ENCODE results near the gene SLC48A1. TPM values are rescaled to one million over a fixed set of nuclear protein-coding genes. Genes with fewer than 3 reads are reported as not detected.
"Not testable (repeated sequence)": the region's sequence is repeated elsewhere in the genome, so short reads cannot be mapped to it uniquely, and the experiment has no call there.

The SLC48A1 gene
- total RNA-seq, 1 donor from 2014 or later = 5.1 TPM

DNA sequence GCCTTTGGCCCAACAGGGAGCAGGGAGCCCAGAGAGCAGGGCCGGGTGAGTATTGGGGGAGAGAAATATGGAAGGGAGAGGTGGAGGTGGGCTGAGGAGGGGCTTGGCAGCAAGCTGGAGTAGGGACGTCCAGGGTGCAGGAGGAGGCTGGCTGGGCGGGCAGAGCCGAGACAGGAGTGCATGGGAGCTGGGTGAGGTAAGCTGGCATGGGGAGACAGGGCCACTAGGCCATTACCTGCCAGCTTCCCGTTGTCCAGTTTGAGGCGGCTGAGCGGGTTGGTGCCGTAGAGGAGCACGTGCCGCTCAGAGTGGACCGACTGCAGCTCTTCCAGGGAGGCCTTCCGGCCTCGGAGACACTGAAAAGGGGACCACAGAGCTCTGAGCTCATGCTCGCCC, 18.3 kb downstream of the SLC48A1 start:
- no peak for DNase-seq (ENCODE audit: low spot score)

DNA sequence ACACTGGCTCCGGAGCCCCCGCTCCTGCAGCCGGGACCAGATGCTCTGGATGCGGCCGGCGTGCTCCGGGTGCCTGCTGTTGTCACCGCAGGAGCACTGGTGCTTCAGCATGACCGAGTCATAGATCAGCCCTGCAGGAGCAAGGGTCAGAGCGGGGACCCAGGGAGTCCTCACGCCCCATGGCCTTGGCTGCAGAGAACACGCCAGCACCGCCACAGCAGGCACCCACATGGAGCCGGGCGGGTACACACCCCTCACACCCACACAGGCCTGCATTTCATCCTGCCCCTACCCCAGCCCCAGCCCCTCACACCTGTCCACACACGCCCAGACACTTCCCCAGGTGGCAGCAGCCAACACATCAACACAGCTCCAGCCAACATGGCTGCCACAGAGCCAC, 18.8 kb downstream of the SLC48A1 start:
- DNase-seq (ENCODE audit: low spot score) = no peak

DNA sequence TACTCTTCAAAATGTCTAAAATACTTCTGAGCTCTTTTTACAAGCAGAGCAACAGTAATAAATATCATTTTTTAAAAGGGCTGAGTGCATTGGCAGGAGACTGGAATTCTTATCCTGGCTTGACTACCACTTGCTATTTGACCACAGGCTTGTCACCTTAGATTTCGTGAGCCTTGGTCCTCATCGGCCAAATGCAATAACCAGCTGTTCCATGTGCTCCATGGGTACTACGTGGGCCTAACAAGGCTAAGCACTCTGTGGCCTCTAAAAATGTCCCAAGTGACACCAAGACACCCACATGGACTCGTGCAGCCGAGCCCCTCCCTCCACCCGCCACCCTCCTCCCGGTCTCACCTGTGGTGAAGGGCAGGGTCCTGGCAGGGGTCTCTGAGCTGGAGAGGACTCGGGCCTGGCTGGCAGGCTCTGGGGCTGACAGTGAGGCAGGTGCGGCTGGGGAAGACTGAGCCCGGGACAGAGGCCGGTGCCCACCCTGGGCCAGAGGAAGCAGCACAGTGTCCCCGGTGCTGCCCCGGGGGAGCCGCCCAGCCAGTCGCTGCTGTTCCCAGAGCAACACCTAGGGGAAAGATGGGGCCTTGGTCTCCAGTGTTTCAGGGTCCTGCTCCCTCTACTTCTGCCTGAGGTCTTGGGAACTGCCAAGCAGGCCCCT, 20.1 kb downstream of the SLC48A1 start:
- DNase-seq (ENCODE audit: low spot score) = no peak

DNA sequence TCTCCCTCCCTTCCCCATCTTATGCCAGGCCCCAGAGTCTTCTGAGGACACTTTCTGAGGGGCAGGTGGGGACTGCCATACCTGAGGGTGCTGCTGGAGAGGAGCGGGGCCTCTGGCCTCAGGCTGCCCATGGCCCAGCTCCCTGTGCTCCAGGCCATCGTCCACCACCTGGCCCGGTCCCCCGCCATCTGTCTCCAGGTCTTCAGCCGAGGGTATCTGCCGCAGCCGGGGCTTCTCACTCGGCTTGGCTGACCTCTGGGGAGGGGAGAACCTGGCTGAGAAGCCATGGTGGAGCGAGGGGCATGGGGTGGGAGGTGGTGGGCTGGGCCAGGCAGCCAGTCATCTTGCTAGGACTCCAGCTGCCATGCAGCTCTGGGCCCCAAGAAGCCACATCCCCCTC, 21.6 kb downstream of the SLC48A1 start:
- no peak for DNase-seq (ENCODE audit: low spot score)

DNA sequence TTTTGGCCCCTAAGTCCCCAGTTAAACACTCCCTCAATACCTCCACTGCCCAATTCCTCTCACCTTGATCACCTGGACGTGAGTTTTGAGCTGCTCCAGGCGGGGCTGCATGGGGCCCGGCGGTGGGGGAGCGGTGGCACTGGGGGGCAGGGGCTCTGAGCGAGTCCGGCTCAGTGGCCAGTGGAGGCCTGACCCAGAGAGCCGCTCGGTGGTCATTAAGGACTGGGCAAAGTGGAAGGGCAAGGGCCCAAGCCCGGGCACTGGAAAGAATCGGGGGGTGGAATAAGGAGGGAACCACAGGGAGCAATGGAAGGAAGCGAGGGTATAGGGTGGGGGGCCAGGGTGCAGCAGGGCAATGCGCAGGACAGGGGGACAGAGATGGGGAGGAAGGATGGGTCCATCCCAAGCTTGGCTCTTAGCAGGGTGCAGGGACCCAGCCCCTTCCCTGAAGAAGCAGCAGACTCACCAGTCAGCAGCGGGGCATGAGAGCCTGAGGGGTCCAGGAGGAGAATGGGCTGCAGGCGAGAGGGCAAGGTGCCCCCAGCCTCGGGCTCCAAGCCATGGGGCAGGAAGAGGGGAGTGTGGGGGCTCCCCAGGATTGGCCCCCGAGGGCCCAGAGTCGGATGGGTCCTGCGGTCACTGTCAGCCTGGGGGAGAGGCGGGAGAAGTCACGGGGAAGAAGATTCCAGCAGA, 22.2 kb downstream of the SLC48A1 start:
- DNase-seq (ENCODE audit: low spot score) = no peak

DNA sequence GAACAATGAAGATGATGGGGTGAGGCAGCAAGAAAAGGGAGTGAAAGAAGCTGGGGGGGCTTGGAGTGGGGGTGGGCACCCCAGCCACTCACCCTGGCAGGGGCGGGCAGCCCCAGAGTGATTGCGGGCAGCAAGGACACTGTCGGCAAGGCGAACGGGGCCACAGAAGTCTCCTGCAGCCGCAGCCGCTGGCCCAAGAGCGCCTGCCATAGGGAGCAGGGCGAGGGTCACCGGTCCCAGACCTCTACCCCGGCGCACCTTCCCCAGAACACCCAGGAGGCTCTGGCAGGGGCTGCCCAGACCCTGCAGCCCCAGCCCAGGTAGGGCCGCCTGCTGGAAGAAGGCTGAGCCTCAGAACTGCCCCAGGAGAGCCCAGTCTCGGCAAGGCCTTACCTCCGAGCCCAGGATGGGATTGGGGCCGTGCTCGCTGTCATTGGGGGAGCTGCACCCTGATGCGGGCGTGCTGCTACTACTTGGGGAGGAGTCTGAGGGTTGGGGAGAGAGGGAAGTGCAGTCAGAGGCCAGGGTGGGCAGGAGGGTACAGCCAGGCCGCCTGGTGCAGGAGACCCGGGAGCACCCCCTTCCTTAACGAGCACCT, 22.9 kb downstream of the SLC48A1 start:
- DNase-seq (ENCODE audit: low spot score) = no peak

DNA sequence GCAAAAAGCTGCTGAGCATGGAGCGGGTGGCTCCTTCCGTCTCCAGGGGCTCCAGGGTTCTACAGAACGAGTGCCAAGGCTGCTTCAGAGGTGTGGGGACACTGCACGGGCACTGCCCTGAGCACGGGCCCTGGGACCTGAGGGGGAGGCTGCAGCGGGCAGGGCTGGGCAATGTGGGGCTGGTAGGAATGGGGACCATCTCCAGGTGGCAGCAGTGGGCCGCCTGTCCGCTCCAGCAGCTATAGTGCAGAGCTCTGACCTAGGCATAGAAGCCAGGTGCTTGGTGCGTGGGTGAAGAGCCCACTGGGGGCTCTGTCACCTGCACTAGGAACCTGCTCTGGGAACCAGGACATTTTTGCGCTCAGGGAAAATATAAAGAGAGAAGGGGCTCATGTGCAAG, 24.4 kb downstream of the SLC48A1 start:
- DNase-seq (ENCODE audit: low spot score) = no peak

DNA sequence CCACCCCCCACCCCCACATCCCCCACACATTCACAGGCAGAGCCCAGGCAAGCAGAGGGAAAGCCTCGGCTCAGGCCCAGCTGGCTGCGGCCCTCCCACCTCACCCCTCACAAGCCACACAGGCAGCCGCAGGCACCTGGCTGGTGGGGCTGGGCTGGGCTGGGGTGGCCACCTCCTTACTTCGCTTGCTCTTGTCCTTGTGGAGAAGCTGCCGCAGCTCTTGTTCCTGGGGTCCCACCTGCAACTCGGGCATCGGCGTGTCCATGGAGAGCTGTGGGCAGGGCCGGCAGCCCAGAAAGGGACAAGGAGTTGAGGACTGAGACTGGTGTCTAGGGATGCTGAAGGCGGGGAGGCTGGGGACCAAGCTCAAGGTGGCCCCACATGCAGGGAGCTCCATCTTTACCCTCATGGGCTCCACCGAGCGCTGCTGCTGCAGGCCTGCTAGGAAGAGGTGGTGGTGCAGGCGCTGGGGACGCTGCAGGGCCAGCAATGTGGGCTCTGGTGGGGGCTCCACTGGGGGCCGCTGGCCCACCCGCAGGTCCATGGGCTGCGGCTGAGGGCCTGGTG, 25.4 kb downstream of the SLC48A1 start:
- DNase-seq (ENCODE audit: low spot score) = no peak

DNA sequence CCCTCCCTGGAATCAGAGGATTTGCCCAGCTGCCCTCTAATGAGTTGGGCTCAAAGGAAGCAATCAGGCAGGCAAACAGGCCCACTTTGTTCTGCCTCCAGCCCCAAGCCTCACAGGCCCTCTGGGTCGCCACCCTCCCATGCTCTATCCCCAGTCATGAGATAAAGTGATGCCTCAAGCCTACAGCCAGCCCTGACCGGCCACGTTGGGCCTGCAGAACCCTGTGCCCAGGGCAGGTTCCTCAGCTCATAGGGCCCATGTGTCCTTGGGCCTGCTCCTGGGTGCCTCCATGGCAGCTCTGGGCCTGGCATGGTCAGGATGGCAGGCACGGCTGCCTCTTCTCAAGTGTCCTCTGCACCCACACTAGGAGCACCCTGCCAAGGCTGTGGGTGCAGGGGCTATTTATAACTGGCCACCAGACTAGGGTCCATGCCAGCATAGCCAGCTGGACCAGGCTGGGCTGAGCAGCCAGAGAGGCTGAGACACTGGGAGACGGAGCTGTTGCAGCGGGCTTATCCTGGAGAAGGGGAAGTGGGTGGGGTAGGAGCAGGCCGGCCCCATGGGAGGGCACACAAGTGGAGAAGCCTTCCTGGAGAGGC, 26.4 kb downstream of the SLC48A1 start:
- no peak for DNase-seq (ENCODE audit: low spot score)

DNA sequence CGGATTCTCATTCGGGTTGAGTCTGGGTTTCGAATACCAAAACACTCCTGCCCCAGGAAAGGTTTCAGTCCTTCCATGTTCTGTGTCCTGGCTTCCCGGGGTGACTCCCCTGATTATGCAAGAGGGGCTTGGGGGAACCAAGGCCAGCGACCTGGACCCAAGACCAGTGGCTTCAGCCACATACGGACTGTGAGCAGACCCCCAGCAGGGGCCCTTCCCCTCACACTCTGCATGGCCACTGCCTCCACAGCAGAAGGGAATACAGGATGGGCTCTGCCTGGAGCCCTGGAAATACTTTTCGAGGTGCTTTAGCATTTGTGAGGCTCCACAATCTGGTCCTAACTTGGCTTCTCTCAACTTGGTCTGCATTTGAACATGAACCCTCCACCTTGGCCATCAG, 27.5 kb downstream of the SLC48A1 start:
- DNase-seq (ENCODE audit: low spot score) = no peak

DNA sequence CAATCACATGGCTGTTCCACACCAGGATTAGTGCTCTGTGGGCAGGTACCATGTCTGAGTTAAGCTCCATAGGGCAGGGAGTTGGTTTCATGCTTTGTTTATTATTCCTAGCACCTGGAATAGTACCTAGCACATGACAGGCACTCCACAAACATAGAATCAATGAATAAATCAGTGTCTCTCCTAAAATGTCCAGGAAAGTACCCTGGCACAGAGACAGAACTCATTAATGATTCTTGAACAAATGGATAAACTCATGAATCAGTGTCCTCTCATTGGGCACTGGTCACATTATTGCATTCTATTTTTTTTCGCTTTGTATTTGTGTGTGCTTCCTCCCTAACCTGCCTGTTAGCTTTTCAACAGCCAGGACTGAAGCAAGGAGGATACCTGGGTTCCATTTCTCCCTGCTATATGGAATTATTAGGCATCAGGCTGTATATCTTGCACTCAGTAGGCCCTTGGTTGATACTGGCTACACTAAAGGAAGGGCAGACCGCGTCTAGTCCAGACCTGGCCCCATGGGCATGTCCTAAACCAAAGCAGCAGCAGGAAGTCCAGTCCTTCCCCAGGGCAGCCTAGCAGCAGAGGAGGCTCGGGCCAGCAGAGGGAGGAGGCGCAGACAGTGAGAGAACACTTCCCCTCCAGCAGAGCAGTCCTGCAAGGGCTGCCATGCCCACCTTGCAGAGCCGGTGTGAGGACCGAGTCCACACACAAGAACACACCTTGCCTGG, 28.3 kb downstream of the SLC48A1 start:
- no peak for DNase-seq (ENCODE audit: low spot score)

DNA sequence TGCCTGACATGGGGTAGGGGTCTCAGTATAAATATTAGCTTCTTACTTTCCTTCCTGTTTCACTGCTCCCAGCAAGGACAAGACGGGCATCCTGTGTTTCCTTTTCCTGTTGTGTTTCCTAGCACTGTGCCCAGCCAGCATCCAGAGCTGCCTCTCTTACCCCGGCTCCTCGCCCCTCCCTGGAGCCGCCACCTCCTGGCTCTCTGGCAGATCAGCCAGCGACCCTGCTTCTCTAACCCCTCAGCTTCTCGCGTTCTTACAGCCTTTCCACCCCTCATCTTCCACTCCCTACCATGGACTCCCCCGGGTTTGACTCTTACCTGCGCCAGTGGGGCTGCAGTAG, 28.8 kb downstream of the SLC48A1 start:
- no peak for DNase-seq (ENCODE audit: low spot score)

DNA sequence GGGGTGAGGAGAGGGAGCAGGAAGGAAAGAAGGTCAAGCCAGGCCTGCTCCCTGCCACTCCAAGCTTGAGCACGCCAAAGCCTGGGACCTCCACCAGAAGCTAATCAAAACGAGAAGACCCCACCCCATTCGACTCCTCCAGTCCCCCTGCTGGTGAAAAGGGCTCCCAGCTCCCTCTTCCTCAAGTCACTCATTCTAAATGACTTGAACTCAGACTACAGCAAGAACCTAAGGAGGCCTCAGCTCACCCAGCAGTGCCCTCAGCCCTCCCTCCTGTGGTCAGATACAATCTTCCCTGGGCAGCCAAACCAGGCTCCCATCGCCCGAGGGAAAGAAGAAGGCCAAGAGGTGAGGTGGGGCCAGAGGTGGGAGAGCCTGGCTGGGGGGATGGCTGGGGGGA, 29.3 kb downstream of the SLC48A1 start:
- DNase-seq (ENCODE audit: low spot score) = no peak

DNA sequence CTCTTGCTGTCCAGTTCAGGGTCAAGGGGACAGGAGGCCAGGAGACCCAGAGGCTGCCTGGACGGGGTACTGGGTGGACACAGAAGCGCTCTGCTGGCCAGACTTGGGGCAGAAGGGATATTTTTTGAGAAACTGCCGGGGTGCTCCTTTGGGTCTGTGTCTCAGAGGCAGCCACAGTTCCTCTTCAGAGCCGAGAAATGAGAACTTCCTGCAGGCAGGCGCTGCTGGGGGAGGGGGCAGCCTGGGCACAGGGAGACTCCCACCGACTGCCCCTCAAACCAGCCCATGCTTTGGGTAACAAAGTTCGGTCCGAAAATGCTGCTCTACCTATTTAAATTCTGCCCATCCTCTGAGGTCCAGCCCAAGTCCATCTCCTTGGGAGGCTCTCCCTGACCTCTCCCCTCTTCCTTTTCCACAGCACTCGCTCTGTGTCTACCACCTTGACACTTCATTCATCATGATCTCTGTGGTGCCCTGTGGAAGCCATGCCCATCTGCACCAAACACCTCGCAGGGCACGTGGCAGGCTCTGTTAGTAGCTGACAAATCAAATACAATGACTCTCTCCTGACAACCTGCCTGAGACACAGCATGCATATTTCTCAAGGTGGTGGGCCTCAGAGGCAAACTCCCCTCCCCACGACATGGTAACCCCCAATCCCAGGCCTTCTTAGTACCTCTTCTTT, 30.3 kb downstream of the SLC48A1 start:
- DNase-seq (ENCODE audit: low spot score) = no peak

DNA sequence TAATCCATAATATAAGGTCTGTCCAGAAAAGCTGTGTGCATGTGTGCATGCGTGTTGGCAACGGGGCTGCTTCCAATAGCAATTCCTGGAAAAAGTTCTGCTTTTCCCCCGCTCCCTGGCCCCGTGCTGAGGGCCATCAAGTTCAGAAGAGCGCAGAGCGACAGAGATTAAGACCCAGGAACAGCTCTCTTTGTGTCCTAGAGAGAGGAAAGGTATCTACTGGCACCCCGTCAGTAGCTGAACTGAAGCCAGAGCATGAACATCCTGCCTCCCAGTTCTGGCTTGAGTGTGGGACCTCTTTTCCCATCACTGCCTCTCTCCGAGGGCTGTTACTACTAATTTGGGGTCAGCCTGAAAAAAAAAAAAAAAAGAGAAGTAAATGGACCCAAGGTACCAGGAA, 31.1 kb downstream of the SLC48A1 start:
- DNase-seq (ENCODE audit: low spot score) = no peak

DNA sequence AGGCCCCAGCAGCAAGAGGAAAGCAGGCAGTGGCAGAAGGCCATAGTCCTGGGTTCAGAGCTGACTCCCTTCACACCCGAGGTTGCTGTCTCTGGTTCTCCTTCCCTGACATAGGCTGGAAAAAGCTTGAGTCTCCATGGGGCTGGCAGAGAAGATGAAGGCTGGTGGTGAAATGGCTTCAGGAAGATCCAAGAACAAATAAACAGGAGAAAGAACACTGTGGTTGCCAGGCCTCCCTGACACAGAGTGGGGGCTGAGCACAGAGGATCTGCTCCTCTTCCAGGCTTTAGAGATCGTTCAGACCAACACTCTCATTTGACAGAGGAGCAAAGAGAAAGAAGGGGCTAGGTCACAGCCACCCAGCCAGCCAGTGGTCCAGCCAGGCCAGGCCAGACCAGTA, 32.4 kb downstream of the SLC48A1 start:
- DNase-seq (ENCODE audit: low spot score) = no peak

DNA sequence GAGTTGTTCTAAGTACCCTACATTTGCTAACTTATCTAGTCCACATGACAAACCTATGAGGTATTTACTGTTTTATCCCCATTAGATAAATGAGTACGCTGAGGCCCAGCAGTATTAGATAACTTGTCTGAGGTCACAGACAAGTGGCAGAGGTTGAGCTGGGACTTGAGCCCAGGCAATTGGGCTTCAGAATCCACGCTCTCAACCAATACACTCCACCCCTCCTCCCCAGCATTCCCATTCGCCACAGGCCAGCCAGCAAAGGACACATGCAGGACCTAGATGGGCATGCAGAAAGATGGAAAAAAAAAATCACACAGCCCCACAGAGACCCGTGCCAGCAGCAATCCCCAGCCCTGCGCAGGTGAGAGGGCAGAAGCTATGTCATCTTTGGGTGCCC, 34.3 kb downstream of the SLC48A1 start:
- no peak for DNase-seq (ENCODE audit: low spot score)

DNA sequence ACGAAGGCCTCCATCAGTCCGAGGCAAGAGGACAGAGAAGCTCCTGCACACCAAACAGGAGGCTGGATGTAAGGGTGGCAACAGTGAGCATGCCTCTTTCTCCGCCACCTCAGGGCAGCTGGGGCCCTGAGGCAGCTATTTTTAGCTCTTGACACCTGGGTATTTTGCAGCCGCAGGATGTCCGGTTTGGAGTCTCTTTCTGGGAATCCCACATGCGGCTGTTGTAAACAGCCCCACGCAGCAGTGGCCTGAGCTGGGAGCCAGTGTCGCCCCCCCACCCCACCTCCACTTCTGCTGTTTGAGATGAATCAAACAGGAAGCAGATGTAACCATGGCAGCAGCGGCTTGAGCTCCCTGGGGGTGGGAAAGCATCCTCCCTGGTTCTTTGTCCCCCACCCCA, 35.0 kb downstream of the SLC48A1 start:
- DNase-seq (ENCODE audit: low spot score) = no peak

DNA sequence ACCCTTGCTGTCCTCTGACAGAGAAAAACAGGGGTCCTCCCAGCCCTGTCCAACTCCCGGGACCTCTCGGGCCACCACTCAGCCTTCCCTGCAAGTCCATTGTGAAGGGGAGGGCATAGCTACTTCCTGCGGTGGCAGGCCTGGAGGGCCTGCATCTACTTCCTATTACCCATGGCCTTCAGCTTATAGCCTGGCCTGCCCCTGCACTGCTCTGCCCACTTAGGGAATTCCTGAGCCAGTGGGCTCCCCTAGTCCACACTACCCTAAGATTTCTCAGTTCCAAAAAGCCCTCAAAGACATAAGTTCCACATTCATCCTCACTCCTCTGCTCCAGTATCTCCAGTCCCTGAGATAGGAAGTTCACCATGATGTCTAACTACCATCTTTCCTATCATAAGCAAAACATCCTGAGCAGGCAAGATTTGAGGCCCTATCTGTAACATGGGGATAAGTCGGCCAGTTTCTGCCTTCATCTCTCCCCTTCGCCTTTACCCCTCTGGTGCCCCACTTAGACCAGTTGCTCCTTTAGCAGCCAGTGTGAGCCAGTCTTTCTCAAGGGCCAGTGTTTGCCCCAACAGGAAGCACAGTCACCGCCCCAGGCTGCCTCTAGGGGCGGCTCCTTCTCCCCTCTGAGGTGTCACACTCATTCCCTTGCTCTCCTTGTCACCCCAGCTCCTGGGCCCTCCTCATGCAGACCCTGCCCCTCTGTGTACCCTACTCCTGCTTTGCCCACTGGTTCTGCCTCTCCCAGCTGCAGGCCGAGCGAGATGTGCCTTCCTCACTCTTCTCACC, 35.7 kb downstream of the SLC48A1 start:
- no peak for DNase-seq (ENCODE audit: low spot score)

DNA sequence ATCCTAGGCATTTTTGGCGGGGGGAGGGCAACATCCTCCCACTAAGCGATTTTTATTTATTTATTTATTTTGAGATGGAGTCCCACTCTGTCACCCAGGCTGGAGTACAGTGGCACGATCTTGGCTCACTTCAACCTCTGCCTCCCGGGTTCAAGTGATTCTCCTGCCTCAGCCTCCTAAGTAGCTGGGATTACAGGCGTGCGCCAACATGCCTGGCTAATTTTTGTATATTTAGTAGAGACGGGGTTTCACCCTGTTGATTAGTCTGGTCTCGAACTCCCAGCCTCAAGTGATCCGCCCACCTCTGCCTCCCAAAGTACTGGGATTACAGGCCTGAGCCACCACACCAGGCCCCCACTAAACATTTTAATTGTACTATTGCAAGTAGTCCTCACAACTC, 36.5 kb downstream of the SLC48A1 start:
- not testable (repeated sequence) for DNase-seq (ENCODE audit: low spot score)

DNA sequence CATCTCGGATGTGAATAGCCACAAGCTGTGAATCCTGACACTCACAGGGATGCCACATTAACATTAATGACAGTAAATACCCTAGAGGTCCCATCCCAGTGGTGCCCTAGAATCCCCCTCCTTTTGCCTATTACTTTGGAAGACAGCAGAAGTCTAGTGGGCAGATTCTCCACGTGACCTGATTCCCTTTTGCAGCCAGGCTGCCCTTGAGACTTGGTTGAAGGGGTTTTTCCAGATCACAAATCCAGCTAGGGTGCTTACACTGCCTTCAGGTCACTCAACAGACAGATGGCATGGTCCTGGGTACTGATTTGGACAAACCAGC, 38.0 kb downstream of the SLC48A1 start:
- DNase-seq (ENCODE audit: low spot score) = no peak

Measured in umbilical cord (tissue), 2 donors.